Measurements from ENCODE around the gene NAT10.

The NAT10 gene

DNA sequence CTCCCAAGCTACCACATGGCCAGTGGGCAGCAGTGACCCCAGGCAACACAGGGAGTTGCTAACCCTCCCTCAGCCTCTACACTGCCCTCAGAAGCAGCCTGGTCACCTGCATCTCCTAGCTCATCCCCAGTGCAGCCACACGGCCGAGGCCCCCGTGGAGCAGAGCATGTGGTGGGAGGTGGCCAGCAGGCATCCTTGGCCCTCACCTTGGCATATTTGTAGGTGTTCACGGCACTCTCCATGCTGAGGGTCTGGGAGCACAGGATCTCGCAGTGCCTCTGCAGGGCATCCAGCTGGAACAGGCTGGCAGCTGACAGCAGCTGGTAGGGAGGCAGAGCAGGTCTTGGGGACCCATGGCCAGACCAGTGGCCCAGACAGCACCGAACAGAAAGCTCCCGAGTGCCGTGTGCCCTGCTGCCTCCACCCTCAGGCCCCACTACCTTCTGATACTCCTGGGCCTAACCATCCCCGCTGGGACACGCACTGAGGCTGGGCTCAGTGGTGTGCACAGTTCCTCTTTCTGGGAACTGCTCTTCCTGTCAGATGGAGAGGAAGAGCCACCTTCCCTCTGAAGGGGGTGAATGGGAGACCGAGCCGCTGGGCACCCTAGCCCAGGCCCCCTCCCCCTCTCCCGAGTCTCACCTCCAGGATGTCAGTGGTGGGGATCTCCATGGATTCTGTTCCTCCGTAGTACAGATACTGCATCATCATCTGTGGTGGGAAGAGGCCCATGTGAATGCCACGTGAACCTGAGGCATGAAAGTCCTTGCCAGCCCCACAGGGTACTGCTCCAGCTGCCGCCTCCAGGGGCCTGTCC lies 48.8 kb downstream of the NAT10 start:
- Histone ChIP-seq H3K4me2 (ENCODE audit: low read length) (no peak overlapping the region), H3K27ac (ENCODE audit: low read depth, low read length, poor library complexity, severe bottlenecking) (no peak overlapping the region)

DNA sequence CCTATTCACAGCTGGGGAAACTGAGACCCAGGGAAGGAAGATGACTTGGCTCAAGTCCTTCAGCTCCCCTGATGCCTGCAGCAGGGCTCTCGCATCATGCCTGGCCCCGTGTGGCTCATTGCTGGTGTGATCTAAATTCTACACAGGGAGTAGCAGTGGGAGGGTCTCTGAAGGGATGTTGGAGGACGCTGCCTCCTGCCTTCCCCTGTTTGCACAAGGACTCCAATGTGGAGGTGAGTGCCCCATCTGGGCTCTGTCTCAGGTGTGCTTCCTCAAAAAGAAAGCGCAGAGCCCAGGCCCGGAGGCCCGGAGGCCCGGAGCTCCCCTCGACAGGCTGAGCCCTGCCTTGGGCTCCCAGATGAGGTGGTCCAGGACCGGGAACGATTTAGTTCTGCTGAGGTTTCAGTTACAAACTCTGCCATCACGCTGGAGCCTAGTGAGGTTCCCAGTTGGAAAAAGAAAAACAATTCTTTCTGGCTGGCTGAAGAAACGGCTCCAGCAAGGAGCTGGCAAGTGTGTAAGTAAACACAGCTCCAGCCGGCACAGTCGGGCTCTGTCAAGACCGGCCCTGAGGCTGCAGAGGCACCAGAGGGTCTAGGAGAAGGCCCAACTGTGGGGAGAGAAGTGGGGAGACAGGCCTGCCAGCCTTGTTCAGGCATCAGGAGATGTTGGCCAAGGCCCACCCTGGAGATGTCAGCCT lies 49.8 kb downstream of the NAT10 start:
- no peaks in the 10 kb centered on the region for H3K9me3 ChIP-seq (ENCODE audit: low read length)
- no peak overlapping the region for H3K4me3 ChIP-seq (ENCODE audit: low read depth, low read length, poor library complexity, severe bottlenecking)
- TF ChIP-seq, protein P1, sequence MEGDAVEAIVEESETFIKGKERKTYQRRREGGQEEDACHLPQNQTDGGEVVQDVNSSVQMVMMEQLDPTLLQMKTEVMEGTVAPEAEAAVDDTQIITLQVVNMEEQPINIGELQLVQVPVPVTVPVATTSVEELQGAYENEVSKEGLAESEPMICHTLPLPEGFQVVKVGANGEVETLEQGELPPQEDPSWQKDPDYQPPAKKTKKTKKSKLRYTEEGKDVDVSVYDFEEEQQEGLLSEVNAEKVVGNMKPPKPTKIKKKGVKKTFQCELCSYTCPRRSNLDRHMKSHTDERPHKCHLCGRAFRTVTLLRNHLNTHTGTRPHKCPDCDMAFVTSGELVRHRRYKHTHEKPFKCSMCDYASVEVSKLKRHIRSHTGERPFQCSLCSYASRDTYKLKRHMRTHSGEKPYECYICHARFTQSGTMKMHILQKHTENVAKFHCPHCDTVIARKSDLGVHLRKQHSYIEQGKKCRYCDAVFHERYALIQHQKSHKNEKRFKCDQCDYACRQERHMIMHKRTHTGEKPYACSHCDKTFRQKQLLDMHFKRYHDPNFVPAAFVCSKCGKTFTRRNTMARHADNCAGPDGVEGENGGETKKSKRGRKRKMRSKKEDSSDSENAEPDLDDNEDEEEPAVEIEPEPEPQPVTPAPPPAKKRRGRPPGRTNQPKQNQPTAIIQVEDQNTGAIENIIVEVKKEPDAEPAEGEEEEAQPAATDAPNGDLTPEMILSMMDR (IDR thresholded peaks at IDR 0.05; ENCODE audit: low read length) = no peak
- TF ChIP-seq EZH2 (IDR thresholded peaks at IDR 0.05; ENCODE audit: borderline replicate concordance, low read length) = no peak
- H2AFZ ChIP-seq (ENCODE audit: low read length) = no peak overlapping the region
- H3K27me3 ChIP-seq (ENCODE audit: insufficient read depth, low read length) = no peaks in the 10 kb centered on the region
- H3K9ac ChIP-seq (ENCODE audit: low read length) = no peak overlapping the region
- H3K4me1 ChIP-seq (ENCODE audit: insufficient read depth, low read length, severe bottlenecking) = no peaks in the 10 kb centered on the region
- H3K36me3 ChIP-seq (ENCODE audit: insufficient read depth, low read length) = peaks cover 31% of the 10 kb centered on the region; the same call in 1 of the 2 replicates
- no peak overlapping the region for H3K4me2 ChIP-seq (ENCODE audit: low read length)
- no peaks in the 10 kb centered on the region for H3K9me2 ChIP-seq (ENCODE audit: low read depth, low read length)
- no peaks in the 10 kb centered on the region for H3K79me2 ChIP-seq (ENCODE audit: insufficient read depth, low read length)
- no peaks in the 10 kb centered on the region for H3F3A ChIP-seq (ENCODE audit: insufficient read depth, low read length)
- H3K27ac ChIP-seq (ENCODE audit: low read depth, low read length, poor library complexity, severe bottlenecking) = no peak overlapping the region
- no peaks in the 10 kb centered on the region for H4K20me1 ChIP-seq (ENCODE audit: insufficient read depth, low read length)

More for the DNA sequence above, 48.8 kb downstream of the NAT10 start:
- Histone ChIP-seq H3K4me3 (ENCODE audit: low read depth, low read length, poor library complexity, severe bottlenecking) (no peak overlapping the region), H3K27me3 (ENCODE audit: insufficient read depth, low read length) (no peaks in the 10 kb centered on the region), H3F3A (ENCODE audit: insufficient read depth, low read length) (no peaks in the 10 kb centered on the region), H3K79me2 (ENCODE audit: insufficient read depth, low read length) (no peaks in the 10 kb centered on the region), H3K9me3 (ENCODE audit: low read length) (no peaks in the 10 kb centered on the region), H3K9me2 (ENCODE audit: low read depth, low read length) (no peaks in the 10 kb centered on the region), H4K20me1 (ENCODE audit: insufficient read depth, low read length) (no peaks in the 10 kb centered on the region), H3K36me3 (ENCODE audit: insufficient read depth, low read length) (peaks cover 41% of the 10 kb centered on the region), H3K9ac (ENCODE audit: low read length) (no peak overlapping the region), H2AFZ (ENCODE audit: low read length) (no peak overlapping the region), H3K4me1 (ENCODE audit: insufficient read depth, low read length, severe bottlenecking) (no peaks in the 10 kb centered on the region)
- TF ChIP-seq EZH2 (IDR thresholded peaks at IDR 0.05; ENCODE audit: borderline replicate concordance, low read length) = no peak
- TF ChIP-seq, protein P1 (IDR thresholded peaks at IDR 0.05; ENCODE audit: low read length) = no peak

DNA sequence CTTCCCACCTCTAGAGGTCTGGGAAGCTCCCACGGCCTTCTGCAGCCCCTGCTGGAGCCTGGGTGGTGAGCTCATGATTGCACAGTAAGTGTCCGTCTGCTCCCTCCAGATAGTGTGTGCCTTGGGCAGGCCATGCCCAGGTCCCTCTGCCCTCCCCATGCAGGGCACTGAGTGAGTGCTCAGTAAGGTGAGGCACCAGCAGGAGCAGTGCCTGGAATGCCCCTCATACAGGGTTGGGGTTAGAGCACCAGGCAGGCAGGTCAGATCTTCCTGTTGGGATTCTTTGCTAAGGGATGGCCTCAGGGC lies 50.3 kb downstream of the NAT10 start:
- H3K9me3 ChIP-seq (ENCODE audit: low read length) = no peaks in the 10 kb centered on the region
- no peaks in the 10 kb centered on the region for H3K9me2 ChIP-seq (ENCODE audit: low read depth, low read length)
- H3K9ac ChIP-seq (ENCODE audit: low read length) = no peak overlapping the region
- H3K36me3 ChIP-seq (ENCODE audit: insufficient read depth, low read length) = peaks cover 26% of the 10 kb centered on the region; the same call in 1 of the 2 replicates
- no peak overlapping the region for H3K27ac ChIP-seq (ENCODE audit: low read depth, low read length, poor library complexity, severe bottlenecking)
- TF ChIP-seq EZH2 (IDR thresholded peaks at IDR 0.05; ENCODE audit: borderline replicate concordance, low read length) = no peak
- TF ChIP-seq, protein P1 (IDR thresholded peaks at IDR 0.05; ENCODE audit: low read length) = no peak
- no peak overlapping the region for H3K4me2 ChIP-seq (ENCODE audit: low read length)
- no peaks in the 10 kb centered on the region for H3K27me3 ChIP-seq (ENCODE audit: insufficient read depth, low read length)
- no peaks in the 10 kb centered on the region for H3F3A ChIP-seq (ENCODE audit: insufficient read depth, low read length)
- no peaks in the 10 kb centered on the region for H3K4me1 ChIP-seq (ENCODE audit: insufficient read depth, low read length, severe bottlenecking)
- no peak overlapping the region for H2AFZ ChIP-seq (ENCODE audit: low read length)
- no peak overlapping the region for H3K4me3 ChIP-seq (ENCODE audit: low read depth, low read length, poor library complexity, severe bottlenecking)
- no peaks in the 10 kb centered on the region for H4K20me1 ChIP-seq (ENCODE audit: insufficient read depth, low read length)
- H3K79me2 ChIP-seq (ENCODE audit: insufficient read depth, low read length) = no peaks in the 10 kb centered on the region
